DND-41 (cell line): ENCODE measurements around the gene SPATA18.

ENCODE experiments used
- CTCF ChIP-seq: IDR thresholded peaks from 2 replicates; pipeline ENCODE4 v1.5.1; 2012; ENCODE audit warnings: borderline replicate concordance, low read length, moderate library complexity, mild to moderate bottlenecking; ENCODE audit not compliant: poor library complexity, severe bottlenecking; ENCODE audit errors: extremely low read depth
- EZH2 ChIP-seq: IDR thresholded peaks from 3 replicates; pipeline ENCODE4 v1.6.1; 2012; ENCODE audit warnings: borderline replicate concordance, low read depth, mild to moderate bottlenecking, moderate library complexity, low read length, inconsistent platforms; ENCODE audit not compliant: severe bottlenecking

DNA sequence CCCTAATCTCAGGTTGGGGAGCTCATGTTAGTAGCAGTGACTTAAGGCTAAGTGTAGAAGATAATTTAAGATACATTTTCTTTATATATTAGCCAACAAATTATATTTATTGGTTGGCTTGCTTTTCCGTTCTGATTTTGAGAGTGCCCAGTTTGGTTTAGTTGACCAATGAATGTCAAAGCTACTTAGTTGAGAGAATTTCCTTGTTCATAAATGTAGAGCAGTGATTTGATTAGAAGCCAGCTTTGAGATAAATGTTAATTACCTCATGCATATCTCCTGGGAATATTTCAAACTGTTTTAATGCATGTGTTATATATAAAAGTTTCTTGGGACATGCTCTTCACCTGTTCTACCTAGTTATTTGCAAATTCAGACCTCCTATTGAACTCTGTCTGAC, 44.3 kb downstream of the SPATA18 start:
- TF ChIP-seq CTCF, result no peak
- no peak for TF ChIP-seq EZH2
